HG02884 (cell line): ENCODE data around the gene MYLK4.

Experiments used
- ATAC-seq: cut with Tn5 transposase; IDR thresholded peaks from one replicate; pipeline ENCODE4 v1.9.1; 2021; ENCODE audit warnings: mild to moderate bottlenecking, moderate library complexity; ENCODE audit not compliant: unreplicated experiment

The MYLK4 gene

GRCh38 chr6:2750832-2751231 is at the start of gene MYLK4:
Gene MYLK4, minus strand, starts transcription at chr6:2750922. Its CDS starts 1,628 bp downstream, at chr6:2749294.
- no peak for ATAC-seq

DNA sequence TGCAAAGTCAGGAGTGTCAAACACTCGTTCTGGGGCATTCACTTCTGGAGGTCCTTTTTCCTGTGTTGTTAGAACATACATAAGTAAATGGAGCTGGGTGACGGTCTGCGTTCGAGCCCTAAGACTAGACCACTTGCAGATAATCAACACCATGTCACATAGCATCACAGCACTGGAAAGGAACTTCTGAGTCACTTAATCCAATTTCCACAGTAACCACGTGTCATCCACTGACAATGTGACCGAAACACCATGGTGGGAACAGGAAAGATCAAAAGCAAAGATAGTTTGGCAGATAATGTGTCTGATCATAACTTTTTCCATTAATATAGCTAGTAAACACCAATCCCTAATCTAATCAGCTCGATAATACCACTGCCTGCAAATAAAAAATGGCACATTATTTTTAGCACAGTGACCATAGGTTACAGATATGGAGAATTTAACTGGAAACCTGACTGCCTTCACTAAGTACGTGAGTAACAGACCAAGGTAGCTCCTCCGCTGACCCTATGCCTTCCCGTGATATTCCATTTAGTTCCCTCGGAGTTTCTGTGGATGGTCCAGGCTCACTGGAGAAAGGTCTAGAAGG is 49.3 kb upstream of the MYLK4 start:
- no peak for ATAC-seq

GRCh38 chr6:2798586-2799134 is 47.9 kb upstream of the MYLK4 start:
- ATAC-seq, result no peak

DNA sequence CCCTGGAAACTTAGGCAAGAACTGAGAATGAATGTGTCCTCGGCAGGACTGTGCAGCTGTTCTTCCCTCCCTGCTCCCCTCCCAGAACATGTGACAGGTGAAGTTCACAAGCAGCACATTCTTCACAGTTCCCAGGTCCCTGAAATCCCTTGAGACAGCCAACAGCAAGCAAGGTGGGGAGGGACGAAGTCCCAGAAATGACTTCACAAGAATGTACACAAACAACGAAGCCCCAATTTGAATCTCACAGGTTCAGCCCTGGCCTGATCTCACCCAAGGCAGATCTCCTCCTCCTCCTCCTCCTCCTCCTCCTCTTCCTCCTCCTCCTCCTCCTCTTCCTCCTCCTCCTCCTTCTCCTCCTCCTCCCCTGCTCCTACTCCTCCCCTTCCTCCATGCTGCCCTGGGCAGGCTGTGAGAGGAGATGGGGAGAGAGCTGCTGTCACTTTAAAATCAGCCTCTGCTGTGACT is 46.9 kb upstream of the MYLK4 start:
- no peak for ATAC-seq

DNA sequence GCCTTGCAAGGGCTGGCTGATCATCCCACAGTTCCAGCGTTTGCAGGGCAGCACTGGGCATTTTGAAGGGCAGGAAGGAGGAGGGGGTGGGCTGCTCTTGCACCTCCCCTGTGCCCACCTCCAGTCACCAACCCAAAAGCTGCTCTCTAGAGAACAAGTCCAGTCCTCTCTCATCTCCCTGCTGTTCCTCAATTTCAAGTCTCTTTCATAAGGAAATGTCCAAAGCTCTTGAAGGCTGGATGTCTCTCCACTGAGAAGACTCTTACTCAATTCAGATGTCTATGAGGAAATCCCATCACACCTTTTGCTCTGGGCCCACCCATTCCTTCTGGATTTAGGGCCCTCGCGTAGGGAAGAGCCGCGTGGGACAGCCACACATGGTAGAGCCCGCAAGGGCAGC is 46.1 kb upstream of the MYLK4 start:
- no peak for ATAC-seq

GRCh38 chr6:2795956-2796355 is 45.2 kb upstream of the MYLK4 start:
- ATAC-seq, result no peak

DNA sequence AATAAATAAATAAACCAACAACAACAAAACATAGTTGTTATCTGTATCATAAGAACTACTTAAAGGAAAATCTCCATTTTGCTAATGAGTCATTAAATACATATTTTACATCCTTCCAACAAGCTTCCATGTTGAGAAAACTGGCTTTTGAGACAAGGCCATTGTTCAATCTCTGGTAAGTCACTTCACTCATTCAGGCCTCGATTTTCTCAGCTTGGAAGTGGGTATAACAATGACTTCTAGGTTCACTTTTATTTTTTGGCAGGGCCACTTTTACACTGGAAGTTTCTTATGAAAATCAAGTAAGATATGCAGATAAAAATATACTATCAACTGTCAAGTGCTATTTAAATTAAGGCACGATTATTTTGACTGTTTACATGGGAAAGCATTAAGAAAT is 44.4 kb upstream of the MYLK4 start:
- no peak for ATAC-seq

- no peak for ATAC-seq
These were observed 43.5 kb upstream of the MYLK4 start for GRCh38 chr6:2794171-2794730.

- ATAC-seq, result no peak
These were observed 42.9 kb upstream of the MYLK4 start for GRCh38 chr6:2793534-2794151.

- no peak for ATAC-seq
These were observed 41.8 kb upstream of the MYLK4 start for GRCh38 chr6:2792330-2793110.

- ATAC-seq, result no peak
These were observed 40.8 kb upstream of the MYLK4 start for GRCh38 chr6:2791450-2791974.

DNA sequence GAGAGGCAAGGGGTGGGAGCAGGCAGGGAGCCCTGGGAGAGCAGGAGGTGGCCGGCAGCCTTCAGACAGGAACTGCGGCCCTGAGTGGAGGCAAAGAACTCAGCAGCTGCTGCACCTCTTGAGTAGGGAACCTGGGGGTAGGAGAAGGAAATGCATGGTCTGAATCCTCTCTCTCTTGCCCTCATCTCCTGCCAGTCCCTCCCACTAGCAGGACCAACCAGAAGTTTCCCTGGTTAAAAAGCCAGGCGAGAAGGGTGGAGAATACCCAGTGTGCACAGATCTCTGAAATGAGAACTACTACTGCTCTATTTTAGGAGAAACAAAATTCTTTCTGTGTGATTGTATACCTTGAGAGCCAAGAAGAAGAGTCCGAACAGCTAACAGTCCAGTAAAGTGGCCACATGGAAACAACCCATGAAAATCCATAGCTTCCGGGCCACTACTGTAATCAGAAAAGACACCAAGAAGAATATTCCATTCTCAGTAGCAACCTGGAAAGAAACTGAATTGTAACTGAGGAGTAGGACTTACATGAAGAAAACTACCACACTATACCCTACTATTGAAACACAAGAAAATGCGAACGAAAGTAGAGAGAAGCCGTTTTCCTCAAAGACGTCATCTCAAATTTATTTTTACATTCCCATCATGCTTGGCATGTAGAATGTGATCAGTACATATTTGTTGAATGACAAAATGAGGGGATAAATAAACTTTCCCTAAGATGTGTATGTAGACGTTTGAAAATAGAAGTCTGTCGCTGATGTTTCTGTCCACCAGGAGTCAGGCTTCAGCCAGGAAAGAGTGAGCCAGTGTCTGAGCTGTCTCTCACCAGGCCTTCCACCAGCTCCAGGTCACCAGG is 40.1 kb upstream of the MYLK4 start:
- no peak for ATAC-seq

DNA sequence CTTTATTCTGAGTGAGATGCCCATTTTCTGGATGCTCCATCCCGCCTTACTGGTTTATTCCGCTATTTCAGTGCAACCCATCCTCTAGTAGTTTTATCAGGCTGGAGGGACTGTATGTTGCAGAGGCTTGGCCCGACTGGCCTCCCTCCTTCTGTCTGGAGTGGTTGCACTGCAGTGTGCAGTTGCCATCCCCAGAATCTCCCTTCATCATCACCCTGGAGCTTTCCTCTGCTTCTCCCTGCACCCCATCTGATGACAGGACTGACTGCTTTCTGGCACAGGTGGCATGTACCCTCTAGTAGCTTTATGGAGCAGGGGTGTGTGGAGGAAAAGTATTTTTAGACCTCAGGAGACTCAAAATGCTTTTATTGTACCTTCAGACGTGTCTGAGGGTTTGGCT is 35.5 kb upstream of the MYLK4 start:
- no peak for ATAC-seq

DNA sequence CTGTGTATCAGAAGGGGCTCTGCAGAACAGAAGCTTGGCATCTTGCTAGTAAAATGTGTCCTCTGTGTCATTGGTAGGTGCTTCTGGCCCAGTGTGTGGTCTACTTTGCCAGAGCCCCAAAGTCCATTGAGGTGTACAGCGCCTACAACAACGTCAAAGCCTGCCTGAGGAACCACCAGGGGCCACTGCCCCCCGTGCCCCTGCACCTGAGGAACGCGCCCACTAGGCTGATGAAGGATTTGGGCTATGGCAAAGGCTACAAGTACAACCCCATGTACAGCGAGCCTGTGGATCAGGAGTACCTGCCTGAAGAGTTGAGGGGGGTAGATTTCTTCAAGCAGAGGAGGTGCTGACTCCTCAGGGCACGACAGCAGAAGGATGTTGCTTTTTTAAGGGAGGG is 34.2 kb upstream of the MYLK4 start:
- ATAC-seq, result no peak

- no peak for ATAC-seq
These were observed 33.3 kb upstream of the MYLK4 start for GRCh38 chr6:2784061-2784460.

DNA sequence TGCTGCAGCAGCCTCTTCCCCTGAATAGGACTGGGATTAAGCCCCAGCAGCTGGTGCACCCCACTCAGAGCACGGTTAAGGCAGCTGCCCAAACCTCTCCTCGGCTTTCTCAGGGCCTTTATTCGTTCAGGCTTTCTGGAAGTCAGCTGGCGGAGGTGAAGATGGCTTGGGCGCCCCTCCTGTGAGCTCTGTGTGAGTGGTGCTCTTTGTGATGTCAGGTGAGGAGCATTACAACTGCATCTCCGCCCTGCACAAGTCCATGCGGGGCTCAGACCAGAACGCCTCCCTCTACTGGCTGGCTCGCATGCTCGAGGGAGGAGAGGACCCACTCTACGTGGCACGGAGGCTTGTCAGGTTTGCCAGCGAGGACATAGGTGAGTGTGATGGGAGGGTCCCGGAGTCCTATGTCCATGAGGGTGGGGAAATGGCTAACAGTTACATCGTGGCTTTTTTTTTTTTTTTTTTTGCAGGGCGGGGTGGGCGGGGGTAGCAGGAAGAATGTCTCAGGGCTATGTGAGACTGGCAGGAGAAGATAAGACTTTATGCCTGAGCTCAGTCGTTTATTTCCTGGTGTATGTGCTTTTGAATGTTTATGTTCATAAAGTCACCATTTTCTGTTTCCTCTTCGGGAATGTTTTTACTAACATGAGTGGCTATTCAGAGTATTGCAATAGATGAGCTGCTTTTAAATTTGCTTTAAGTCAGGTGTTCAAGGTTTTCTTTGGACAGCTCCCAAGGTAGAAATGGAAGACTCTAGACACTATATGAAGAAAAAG is 32.7 kb upstream of the MYLK4 start:
- ATAC-seq, result no peak

- ATAC-seq, result no peak
These were observed 32.1 kb upstream of the MYLK4 start for GRCh38 chr6:2782825-2783187.

DNA sequence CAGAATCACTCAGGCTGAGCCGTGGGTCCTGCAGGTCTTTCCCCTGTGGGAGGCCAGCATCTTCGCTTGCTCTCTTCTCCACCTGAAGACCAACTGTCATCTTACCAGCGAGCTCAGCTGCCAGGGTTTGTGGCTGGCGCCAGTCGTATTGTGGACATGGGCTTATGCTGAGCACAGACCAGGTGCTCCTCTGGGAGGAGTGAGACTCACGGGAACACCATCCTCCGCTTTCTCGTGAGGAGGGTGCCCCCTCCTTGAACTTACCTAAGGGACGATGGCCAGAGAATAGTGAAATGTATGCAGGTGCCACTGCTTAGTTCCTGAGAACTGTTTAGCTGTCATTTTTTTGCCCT is 31.6 kb upstream of the MYLK4 start:
- no peak for ATAC-seq

- ATAC-seq, result no peak
These were observed 31.1 kb upstream of the MYLK4 start for GRCh38 chr6:2781685-2782355.
